HepG2 (cell line): ENCODE data around the gene TFF1. TPM values are rescaled to one million over a fixed set of nuclear protein-coding genes. Genes with fewer than 3 reads are reported as not detected.

ENCODE experiments used
- ARHGAP35 ChIP-seq: sonication (generic); formaldehyde crosslinking; IDR thresholded peaks from 2 replicates; pipeline ENCODE4 v1.9.0; 2022; ENCODE audit warnings: mild to moderate bottlenecking, inconsistent platforms, moderate library complexity, missing genetic modification reagents, borderline replicate concordance
- ATF5 ChIP-seq: sonication (generic); formaldehyde crosslinking; IDR thresholded peaks from 2 replicates; pipeline ENCODE4 v1.4.0; 2020; ENCODE audit warnings: mild to moderate bottlenecking, low read depth, missing genetic modification reagents
- BRF2 ChIP-seq: sonication (generic); formaldehyde crosslinking; IDR thresholded peaks from 2 replicates; pipeline ENCODE4 v1.8.1; 2022; ENCODE audit warnings: mild to moderate bottlenecking, missing genetic modification reagents
- FOXC1 ChIP-seq: sonication (generic); formaldehyde crosslinking; IDR thresholded peaks from 2 replicates; pipeline ENCODE4 v1.8.0; 2022; ENCODE audit warnings: mild to moderate bottlenecking, missing genetic modification reagents, borderline replicate concordance
- GLMP ChIP-seq: sonication (generic); formaldehyde crosslinking; IDR thresholded peaks from 2 replicates; pipeline ENCODE4 v1.9.0; 2021; ENCODE audit warnings: missing genetic modification reagents, mild to moderate bottlenecking, borderline replicate concordance
- ISL2 ChIP-seq: sonication (generic); formaldehyde crosslinking; IDR thresholded peaks from 2 replicates; pipeline ENCODE4 v1.5.0; 2020; ENCODE audit warnings: missing genetic modification reagents
- MBD4 ChIP-seq: IDR thresholded peaks from 2 replicates; pipeline ENCODE4 v1.6.1; 2012; ENCODE audit warnings: low read length, inconsistent platforms, borderline replicate concordance
- MED13 ChIP-seq: sonication (generic); formaldehyde crosslinking; IDR thresholded peaks from 2 replicates; pipeline ENCODE4 v1.5.0; 2020; ENCODE audit warnings: missing genetic modification reagents
- NAIF1 ChIP-seq: sonication (generic); formaldehyde crosslinking; IDR thresholded peaks from 2 replicates; pipeline ENCODE4 v1.5.0; 2020; ENCODE audit warnings: mild to moderate bottlenecking, missing genetic modification reagents, borderline replicate concordance
- NR2C2 ChIP-seq: sonication (generic); formaldehyde crosslinking; IDR thresholded peaks from 2 replicates; pipeline ENCODE4 v1.4.0; 2020; ENCODE audit warnings: missing genetic modification reagents, mild to moderate bottlenecking, moderate library complexity, borderline replicate concordance
- PBX2 ChIP-seq: IDR thresholded peaks from 2 replicates; pipeline ENCODE4 v1.6.1; 2016; ENCODE audit warnings: control low read depth
- U2AF1 ChIP-seq: fragments of 200-400 bp; formaldehyde crosslinking; optimal IDR thresholded peaks from 2 replicates; pipeline ENCODE3; 2017; ENCODE audit warnings: mild to moderate bottlenecking, low read depth, low read length
- ZNF235 ChIP-seq: sonication (generic); formaldehyde crosslinking; IDR thresholded peaks from 2 replicates; pipeline ENCODE4 v1.8.1; 2023; ENCODE audit warnings: mild to moderate bottlenecking, missing genetic modification reagents, borderline replicate concordance
- ZNF251 ChIP-seq: sonication (generic); formaldehyde crosslinking; IDR thresholded peaks from 2 replicates; pipeline ENCODE4 v1.9.0; 2021; ENCODE audit warnings: mild to moderate bottlenecking, missing genetic modification reagents
- ZNF33A ChIP-seq: sonication (generic); formaldehyde crosslinking; IDR thresholded peaks from 2 replicates; pipeline ENCODE4 v1.5.1; 2020; ENCODE audit warnings: missing genetic modification reagents, mild to moderate bottlenecking, moderate library complexity, borderline replicate concordance
- ZNF574 ChIP-seq: sonication (generic); formaldehyde crosslinking; IDR thresholded peaks from 2 replicates; pipeline ENCODE4 v1.4.0; 2020; ENCODE audit warnings: missing genetic modification reagents
- ZNF576 ChIP-seq: sonication (generic); formaldehyde crosslinking; IDR thresholded peaks from 2 replicates; pipeline ENCODE4 v1.4.0; 2020; ENCODE audit warnings: mild to moderate bottlenecking, missing genetic modification reagents
- ZNF619 ChIP-seq: sonication (generic); formaldehyde crosslinking; IDR thresholded peaks from 2 replicates; pipeline ENCODE4 v1.4.0; 2020; ENCODE audit warnings: mild to moderate bottlenecking, missing genetic modification reagents
- ZNF720 ChIP-seq: sonication (generic); formaldehyde crosslinking; IDR thresholded peaks from 2 replicates; pipeline ENCODE4 v1.4.0; 2020; ENCODE audit warnings: missing genetic modification reagents
- ZNF770 ChIP-seq: sonication (generic); formaldehyde crosslinking; IDR thresholded peaks from 2 replicates; pipeline ENCODE4 v1.5.0; 2020; ENCODE audit warnings: mild to moderate bottlenecking, missing genetic modification reagents
- polyA plus RNA-seq, 8 experiments: library from polyadenylated mRNA; depleted of rRNA in 3 of 8; stranded (reverse) in 7 of 8; unstranded in 1 of 8; fragments of >200 nt; fragmentation: Illumina TruSeq in 4 of 8; extraction: Trizol in 4 of 8; gene quantifications; 2 replicates each; pipeline versions ENCODE4 v1.2.1 to v1.2.3, GENCODE V29; 2011 to 2016; ENCODE audit warnings: low read depth in 4 of 8, missing spikeins in 1 of 8, mixed read lengths in 1 of 8; ENCODE audit not compliant: insufficient read depth in 1 of 8
- total RNA-seq, 5 experiments: library from RNA; depleted of rRNA; stranded (reverse); fragments of >200 nt; fragmentation: Illumina TruSeq; extraction: Trizol; gene quantifications; 2 replicates each; pipeline ENCODE4 v1.2.3, GENCODE V29; 2016; ENCODE audit warnings: low read depth in 1 of 5

Gene TFF1
- total and polyA plus RNA-seq, 2 of the 13 experiments (the other 11 are each of a cell fraction or from before 2014, with no cell fraction given), result 0.24 to 19.4 TPM

- TF ChIP-seq GLMP (CRISPR knock-in tag), result no peak
- TF ChIP-seq BRF2 (CRISPR knock-in tag), result no peak
- no peak for TF ChIP-seq FOXC1 (CRISPR knock-in tag)
- no peak for TF ChIP-seq ZNF251 (CRISPR knock-in tag)
- TF ChIP-seq ZNF574 (CRISPR knock-in tag), result peak; percentile 72
- no peak for TF ChIP-seq ZNF33A (CRISPR knock-in tag)
- TF ChIP-seq ATF5, result no peak
- no peak for TF ChIP-seq U2AF1
- TF ChIP-seq NAIF1, result no peak
- no peak for TF ChIP-seq MBD4
- no peak for TF ChIP-seq ARHGAP35 (CRISPR knock-in tag)
- TF ChIP-seq ZNF720 (CRISPR knock-in tag), result no peak
- TF ChIP-seq ZNF619 (CRISPR knock-in tag), result no peak
- peak; percentile 94 for TF ChIP-seq NR2C2 (CRISPR knock-in tag)
- TF ChIP-seq ZNF235 (CRISPR knock-in tag), result no peak
- TF ChIP-seq ISL2 (CRISPR knock-in tag), result peak; percentile 42; the same call in 1 of the 2 replicates
- no peak; the same call in 1 of the 2 replicates for TF ChIP-seq ZNF770
- TF ChIP-seq ZNF576, result no peak
- no peak for TF ChIP-seq PBX2 (CRISPR knock-in tag)
- no peak for TF ChIP-seq MED13 (CRISPR knock-in tag)
Observed at GRCh38 chr21:42315296-42315891, 50.9 kb downstream of the TFF1 start, which contains the start of gene TFF3 (continued).
